GM18519 (cell line): Measurements from ENCODE around the gene MALL.
"Not testable (repeated sequence)": the region's sequence is repeated elsewhere in the genome, so short reads cannot be mapped to it uniquely, and the experiment has no call there.

Source experiments
- ATAC-seq: cut with Tn5 transposase; IDR thresholded peaks from one replicate; pipeline ENCODE4 v1.9.1; 2021; ENCODE audit warnings: mild to moderate bottlenecking, moderate library complexity; ENCODE audit not compliant: unreplicated experiment, low FRiP score

MALL gene

DNA sequence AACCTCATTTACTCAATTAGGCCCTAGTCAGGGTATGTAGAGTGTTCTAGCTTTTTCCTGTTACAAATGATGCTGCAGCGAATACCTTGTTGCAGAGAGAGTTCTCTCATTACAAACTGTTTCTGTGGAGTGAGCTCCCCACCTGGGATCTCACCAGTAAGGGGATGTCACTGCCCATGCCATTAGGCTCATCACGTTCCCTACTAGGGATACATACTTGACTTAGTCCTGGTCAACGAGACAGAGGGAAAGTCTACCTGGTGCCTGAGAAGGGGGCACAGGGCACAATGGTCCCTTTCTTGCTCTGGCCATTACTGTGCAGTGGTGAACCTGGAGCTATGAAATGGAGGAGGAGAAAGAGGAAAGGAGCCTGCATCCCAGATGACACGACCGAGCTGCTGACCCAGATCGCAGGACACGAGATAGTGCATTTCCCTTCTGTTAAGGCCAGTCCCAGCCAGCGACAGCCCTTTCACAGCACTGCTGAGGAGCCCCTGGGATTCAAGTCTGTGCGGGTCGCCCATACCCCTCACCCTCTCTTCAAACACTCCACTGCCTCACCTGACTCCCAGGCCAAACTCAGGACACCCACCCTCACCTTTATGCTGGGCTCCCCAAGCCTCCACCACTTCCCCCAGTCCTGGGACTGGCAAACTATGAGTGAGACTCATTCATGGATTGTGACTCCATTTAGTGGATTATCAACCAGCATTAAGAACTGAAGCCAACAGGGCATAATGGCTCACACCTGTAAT, 16.0 kb downstream of the MALL start:
- ATAC-seq = no peak

DNA sequence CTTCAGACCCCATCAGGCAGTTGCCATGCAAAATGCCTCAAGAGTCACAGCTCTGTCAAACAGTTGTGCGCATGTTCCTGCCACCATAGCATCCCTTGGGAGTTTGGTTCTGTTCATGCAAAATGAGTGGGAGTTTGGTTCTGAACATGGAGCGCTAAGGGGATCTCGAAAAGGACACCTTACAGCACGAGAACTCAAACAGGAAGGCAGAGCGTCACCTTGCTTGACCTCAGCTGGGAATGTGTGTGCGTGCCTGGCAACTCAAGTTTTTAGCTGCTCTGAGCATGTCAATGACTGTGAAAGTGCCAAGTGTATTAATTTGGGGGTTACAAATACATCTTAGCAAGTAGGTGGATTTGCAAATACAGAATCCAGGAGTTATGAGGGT, 16.6 kb downstream of the MALL start:
- ATAC-seq = no peak

DNA sequence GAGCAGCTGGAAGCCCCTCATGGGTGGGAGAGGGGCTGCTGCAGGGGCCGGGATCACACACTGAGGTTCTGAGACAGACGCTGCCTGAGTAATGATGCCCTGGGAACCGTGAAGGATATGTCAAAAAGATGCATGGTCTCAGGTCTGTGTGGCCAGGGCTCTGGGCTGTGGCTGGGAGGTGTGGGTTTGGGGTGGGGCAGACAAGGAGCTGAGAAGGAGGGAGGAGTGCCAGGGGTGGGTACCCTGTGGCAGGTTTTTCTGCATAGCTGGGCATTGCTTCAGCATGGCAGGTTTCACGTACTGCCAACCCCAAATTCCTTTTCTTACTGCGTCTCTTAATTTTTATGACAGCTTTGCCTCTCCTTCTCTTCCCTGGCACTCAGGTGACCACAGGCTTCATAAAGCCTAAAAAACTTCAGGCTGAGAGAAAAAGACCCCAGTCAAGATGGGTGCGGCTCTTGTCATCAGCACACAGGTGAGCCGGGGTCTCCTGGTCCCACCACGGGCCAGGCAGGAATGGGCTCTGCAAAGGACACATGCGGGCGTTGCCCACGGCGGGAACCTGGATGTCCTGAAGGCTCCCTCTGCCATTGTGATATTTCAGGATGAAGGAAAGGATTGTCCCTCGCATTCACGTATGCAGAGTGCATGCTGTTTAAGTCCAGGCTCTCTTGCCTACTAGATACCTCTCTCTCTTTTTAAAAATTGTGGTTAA, 18.0 kb downstream of the MALL start:
- no peak for ATAC-seq

DNA sequence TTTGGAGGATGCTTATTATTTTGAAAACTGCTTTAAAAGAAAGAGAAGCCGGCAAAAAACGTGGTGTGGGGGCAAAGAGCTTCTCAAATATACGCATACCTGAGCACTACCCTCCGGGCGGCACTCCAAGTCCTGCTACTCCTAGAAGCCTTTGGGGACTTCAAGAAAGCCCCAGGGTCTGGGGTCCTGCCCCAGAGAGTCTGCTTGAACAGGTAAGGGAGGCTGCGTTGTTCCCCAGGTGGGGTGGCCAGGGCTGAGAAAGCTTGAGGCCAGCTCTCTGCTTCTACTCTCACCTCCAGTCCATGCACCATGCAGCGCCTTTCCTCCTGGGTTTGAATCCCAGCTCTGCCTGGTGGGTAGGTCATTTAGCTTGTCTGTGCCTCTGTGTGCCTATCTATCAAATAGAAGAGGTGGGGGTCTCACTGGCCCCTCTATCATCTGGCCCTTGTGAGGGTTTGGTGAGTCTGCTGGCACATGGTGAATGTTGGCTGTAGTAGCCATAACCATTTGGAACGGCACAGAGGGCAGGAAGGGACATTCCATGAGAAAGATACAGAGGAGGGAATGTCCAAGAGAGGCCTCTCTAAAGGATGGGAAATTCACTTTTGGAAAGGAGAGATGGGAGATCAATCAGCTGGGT, 19.5 kb downstream of the MALL start:
- ATAC-seq = no peak

DNA sequence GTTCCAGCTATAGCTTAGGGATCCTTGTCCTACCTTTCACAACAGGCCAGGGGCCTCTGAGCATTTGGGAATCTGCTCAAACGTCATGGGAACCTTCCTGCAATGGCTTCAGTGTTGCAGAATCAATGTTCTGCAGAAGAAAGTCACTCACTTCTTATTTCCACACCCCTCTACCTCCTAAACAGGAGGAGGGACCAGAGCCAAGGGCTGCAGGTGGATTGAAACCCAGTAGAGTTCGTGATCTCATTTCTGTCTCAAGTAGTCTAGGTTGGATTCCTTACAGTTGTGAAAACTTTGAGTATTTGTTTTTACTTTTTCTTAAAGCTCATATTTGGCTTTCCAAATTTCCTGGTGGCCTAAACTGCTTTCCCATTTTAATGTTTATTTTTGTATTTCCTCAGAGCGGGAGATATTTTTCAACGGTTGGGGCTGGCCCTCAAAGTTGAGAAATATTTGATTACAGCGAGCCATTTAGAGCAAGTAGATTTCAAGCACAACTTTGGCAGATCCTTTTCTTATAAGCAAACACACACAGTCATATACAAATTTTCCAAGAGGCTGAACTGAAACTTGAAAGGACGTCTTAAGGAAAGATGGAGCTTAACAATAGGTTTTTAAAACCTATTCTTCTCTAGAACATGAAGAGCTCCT, 20.6 kb downstream of the MALL start:
- ATAC-seq = not testable (repeated sequence)

DNA sequence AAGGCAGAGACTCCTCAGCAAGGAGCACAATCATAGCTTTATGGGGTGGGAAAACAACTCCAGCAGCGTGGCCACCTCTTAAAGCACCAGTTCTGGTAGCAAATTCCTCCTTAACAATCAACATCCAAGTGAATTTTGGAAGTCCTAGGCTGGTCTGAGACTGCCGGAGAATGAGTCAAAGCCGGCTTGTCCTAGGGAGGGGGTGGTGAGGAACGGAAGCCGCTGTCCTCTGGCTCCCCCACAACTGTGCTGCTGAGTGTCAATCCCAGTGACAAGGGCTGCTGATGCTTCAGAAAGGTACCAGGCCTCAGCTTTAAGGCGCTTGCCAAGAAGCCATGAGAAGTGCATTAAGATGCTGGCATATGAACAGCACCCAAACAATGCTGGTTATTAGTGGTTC, 21.7 kb downstream of the MALL start:
- not testable (repeated sequence) for ATAC-seq

DNA sequence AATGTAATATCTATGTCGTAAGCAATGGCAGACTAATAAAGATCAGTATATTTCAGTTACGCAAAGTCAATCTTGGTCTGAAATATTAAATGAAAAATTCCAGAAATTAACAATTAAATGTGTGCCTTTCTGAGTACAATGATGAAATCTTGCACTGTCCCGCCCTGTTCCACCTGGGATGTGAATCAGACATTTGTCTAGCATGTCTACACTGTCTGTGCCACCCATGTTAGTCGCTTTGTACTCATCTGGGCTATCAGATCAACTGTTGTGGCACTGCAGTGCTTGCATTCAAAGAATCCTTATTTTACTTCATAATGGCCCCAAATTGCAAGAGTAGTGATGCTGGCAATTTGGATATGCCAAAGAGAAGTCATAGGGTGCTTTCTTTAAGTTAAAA, 25.5 kb downstream of the MALL start:
- ATAC-seq = not testable (repeated sequence)

DNA sequence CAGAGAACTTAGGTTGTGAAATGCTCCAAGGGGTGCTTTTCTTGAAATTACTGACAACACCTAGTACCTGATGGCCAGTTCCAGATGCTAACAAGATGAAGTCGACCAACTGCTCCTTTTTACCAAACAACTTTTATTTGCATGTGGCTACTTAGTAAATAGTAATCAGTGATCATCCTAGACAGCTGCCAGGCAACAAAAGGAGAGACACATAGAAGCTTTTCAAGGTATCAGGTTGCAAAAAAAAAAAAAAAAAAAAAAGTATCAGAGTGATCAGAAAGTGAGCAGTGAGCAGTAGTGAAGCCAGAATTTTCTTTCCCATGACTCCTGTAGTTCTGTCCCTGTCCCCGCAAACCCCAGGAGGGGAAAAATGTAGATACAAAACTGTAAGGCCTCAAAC, 31.9 kb downstream of the MALL start:
- ATAC-seq = not testable (repeated sequence)

DNA sequence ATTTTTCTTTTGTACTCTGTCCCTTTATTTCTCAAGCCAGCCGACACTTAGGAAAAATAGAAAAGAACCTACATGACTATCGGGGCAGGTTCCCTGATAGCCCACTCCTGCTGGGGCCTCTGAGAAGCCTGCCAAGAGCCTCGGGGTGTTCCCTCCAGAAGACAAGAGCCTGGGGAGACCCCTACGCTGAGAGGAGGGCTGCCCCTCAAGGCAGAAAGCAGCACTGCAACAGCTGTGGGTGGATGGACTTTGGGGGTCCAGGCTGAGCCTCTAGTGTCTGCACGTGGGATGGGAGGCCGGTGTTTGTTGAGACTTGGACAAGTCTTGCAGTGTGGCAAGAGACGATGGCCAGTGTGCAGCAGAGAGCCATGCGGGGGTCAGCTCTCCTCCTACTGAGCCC, 32.5 kb downstream of the MALL start:
- not testable (repeated sequence) for ATAC-seq

DNA sequence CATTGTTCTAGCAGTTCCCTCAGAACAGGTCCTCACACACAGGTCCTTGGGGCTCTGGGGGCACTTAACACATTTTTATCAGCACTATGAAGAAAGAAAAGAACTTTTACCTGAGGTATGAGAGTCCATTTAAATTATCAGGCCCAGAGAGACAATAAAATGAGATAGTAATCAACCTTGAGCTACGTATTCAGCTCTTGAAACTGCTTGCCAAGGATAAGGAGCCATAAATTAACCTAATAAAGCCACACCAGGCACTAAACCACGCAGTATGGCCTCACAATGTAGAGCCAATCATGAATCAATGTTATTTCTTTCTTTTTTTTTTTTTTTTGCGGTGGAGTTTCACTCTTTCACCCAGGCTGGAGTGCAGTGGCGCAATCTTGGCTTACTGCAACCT, 37.5 kb downstream of the MALL start:
- ATAC-seq = not testable (repeated sequence)

DNA sequence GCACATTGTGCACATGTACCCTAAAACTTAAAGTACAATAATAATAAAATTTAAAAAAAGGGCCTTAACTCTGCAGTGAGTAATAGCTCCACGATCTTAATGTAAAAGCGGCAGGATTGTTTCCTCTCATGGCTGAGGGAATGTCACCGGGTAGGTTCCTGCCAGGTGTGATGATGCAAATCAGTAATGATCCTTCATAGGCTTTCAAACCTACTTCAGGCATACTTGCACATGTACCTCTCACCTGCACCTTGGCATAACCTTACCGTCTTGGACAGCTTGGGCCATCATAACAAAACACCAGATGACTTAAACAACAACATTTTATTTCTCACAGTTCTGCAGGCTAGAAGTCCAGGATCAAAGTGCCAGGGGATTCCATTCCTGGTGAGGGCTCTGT, 39.7 kb downstream of the MALL start:
- not testable (repeated sequence) for ATAC-seq

DNA sequence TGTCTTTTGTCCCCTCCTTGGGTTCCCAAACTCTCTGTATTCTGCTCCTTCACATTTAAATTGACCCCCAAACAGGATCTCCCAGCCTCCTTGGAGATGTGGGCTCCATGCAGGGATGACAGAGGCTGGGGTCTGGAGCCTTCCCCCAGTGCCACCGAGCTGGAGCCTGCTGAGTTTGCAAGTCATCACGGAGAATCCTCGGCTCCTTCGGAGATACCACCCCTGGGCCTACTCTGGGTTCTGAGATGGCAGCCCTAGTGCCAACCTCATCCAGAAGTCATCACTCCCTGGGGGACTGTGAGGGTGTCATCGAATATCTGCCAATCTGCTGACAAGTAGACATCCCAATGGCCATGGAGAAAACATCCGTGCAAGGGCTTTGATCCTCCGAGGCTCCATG, 45.8 kb downstream of the MALL start:
- not testable (repeated sequence) for ATAC-seq

DNA sequence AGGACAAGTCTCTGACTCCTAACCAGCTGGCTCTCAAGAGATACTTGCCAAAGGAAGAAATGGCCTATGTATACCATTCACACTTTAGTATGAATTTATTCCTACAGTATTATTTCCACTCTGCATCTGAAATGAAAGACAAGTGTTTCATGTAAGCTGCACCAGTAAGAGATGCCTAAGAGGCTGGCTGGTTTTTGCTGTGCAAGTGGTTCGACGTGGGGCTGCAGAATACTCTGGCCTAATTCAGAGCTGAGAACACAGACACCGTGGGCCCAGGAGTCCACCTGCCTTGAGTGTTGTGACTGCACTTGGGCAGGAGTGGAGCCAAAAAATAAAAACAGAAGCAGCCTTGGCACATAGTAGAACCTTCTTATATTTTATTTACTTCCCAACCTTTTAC, 47.5 kb downstream of the MALL start:
- not testable (repeated sequence) for ATAC-seq

DNA sequence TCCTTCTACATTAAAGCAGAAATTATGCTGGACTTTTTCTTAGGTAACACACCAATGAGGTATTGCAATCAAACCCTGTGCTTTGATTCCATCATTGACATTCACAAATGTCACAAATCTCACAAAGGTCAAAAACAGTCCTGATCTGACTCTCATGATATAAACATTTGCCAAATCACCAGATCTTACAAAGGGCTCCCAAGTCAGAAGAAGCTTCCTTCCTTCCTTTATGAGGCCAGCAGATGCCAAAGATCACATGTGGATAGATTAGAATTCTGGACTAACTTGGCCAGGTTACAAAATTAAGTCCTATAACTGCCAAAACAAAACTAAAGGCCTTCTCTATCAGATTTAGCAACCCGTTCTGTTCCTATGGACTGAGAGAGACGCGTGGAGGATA, 53.3 kb downstream of the MALL start:
- not testable (repeated sequence) for ATAC-seq

DNA sequence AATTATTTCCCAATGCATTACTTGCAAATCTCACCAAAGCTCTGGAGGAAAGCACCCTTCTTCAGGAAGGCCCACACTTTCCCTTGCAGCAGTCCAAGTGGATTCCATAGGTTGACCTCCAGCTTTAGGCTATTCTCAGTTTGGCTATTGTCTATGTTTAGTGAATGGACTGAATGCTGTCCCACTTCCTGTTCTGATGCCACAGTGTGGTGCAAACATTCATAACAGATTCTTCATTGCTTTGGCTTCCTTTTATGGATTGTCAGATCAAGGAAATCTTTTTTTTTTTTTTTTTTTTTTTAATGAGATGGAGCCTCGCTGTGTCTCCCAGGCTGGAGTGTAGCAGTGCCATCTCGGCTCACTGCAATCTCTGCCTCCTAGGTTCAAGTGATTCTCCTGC, 55.1 kb downstream of the MALL start:
- not testable (repeated sequence) for ATAC-seq

DNA sequence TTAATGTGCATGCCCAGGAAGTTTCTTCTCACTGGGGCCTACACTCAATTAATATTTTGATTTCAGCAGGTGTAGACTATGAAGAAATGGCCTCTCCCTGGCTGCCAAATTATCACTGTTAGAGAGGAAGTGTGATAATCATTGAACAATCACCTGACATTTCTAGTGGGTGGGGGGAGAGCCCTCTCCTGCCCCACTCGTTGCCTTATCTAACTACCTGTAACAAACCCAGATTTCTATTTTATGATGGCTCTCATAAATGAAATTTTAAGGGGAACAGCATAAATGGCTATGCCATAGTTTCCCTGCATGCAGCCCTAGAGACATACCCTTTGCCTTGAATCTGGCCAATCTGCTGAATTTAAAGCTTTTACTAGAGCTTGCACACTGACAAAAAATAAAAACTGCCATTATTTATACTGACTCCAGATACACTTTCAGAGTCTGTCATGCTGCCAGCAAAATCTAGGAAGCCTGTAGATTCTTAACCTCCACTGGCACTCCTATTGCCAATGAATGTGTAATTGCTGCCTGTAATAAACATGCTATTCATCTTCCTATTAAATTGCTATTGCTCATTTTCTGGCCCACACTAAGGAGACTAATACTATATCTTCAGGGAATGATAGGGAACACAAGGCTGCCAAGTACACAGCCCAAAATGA, 55.8 kb downstream of the MALL start:
- not testable (repeated sequence) for ATAC-seq

DNA sequence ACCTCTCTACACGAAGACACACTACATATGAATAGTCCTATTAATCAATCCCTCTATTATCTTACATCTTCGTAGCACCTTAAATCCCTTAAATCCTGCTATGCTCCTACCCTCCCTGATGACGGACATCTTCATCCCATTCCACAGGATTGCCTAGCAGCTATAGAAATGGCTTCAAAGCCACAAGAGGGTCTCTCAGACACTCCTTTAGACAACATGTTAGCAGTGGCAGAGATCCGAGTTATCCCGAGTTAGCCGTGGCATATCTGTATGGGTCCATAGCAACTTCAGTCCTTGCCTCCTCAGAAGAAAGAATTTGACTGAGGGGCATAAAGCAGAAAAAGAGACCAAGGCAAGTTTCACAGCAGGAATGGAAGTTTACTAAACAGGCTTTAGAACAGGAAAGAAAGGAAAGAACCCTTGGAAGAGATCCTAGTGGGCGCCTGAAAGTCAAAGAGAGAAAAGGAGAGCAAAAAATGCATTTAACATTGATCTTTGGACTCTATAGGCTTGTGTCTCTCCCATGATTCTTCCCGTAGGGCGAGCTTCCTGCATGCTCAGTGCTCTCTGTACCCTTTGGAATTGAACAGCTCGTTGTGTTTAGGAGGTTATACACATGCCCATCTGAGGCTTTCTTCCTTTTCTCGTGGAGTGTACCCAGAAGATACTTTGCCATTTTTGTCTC, 56.5 kb downstream of the MALL start:
- not testable (repeated sequence) for ATAC-seq

DNA sequence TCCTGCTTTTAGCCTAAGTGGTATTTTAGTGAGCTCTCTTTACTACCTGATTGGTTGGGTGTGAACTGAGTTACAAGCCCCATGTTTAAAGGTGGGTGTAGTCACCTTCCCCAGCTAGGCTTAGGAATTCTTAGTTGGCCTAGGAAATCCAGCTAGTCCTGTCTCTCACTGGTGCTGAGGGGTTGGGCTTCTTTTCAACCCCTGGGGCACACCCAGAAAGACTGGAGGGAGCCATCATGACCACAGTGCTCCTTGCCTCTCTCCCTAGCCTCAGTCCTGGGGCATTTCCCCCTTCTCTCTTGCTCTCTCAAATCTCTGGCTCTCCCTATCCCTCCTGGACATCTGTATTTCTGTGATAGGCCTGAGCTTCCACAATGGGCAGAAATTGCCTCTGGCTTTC, 57.6 kb downstream of the MALL start:
- ATAC-seq = not testable (repeated sequence)

DNA sequence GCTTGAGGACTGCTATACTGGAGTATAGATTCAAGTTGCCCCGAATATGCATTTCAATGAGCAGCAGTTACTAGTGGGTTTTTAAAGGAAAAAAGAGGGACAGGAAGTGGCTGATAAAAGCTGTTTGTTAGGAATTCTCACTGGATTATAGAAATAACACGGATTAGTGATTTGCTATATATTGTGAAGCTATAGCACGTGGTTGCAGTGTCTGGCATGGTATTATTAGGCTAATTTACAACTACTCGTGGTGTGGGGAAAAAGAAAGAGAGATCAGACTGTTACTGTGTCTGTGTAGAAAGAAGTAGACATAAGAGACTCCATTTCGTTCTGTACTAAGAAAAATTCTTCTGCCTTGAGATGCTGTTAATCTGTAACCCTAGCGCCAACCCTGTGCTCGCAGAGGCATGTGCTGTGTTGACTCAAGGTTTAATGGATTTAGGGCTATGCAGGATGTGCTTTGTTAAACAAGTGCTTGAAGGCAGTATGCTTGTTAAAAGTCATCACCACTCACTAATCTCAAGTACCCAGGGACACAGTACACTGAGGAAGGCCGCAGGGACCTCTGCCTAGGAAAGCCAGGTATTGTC, 59.7 kb downstream of the MALL start:
- ATAC-seq = not testable (repeated sequence)
